MCF 10A (cell line): ENCODE results near the gene LRCH2. TPM values are rescaled to one million over a fixed set of nuclear protein-coding genes. Genes with fewer than 3 reads are reported as not detected.

Source experiments
- BruUV-seq: library from RNA; stranded (reverse); fragments of 400-500 nt; replicated peaks from 2 replicates; lab custom pipeline; 2021; lab: Mats Ljungman, UMichigan
- CTCF ChIA-PET: fragments of 300-600 bp; sonication (Branson Sonifier 250); formaldehyde crosslinking; extraction: SDS; loops from one replicate; lab custom pipeline; 2021; ENCODE audit warnings: antibody characterized with exemption, inconsistent platforms; lab: Yijun Ruan, JAX
- POLR2A ChIA-PET: fragments of 300-600, 350-650 bp; sonication (Branson Sonifier 250); formaldehyde crosslinking; extraction: SDS; loops from one replicate; lab custom pipeline; 2020; ENCODE audit warnings: antibody characterized with exemption, inconsistent platforms; lab: Yijun Ruan, JAX
- DNase-seq: peaks from one replicate; pipeline ENCODE4 v3.0.0-alpha.2; 2018; ENCODE audit not compliant: unreplicated experiment
- H3K27ac Mint-ChIP-seq: one replicate; pipeline ENCODE4 v1.8.0; 2022; ENCODE audit warnings: mild to moderate bottlenecking, low read depth, mixed read lengths; ENCODE audit not compliant: unreplicated experiment
- H3K27me3 Mint-ChIP-seq: one replicate; pipeline ENCODE4 v1.8.0; 2022; ENCODE audit warnings: mixed read lengths; ENCODE audit not compliant: insufficient read depth, unreplicated experiment
- H3K36me3 Mint-ChIP-seq: one replicate; pipeline ENCODE4 v1.8.0; 2022; ENCODE audit warnings: mild to moderate bottlenecking, moderate library complexity, mixed read lengths; ENCODE audit not compliant: insufficient read depth, unreplicated experiment
- H3K4me1 Mint-ChIP-seq: one replicate; pipeline ENCODE4 v1.8.0; 2022; ENCODE audit warnings: mixed read lengths; ENCODE audit not compliant: insufficient read depth, unreplicated experiment
- H3K4me3 Mint-ChIP-seq: one replicate; pipeline ENCODE4 v1.8.0; 2022; ENCODE audit warnings: mild to moderate bottlenecking, moderate library complexity, mixed read lengths; ENCODE audit not compliant: unreplicated experiment
- H3K9me3 Mint-ChIP-seq: one replicate; pipeline ENCODE4 v1.8.0; 2022; ENCODE audit warnings: mixed read lengths; ENCODE audit not compliant: unreplicated experiment
- intact Hi-C: fragments of 100-400 bp; cut with micrococcal nuclease; formaldehyde crosslinking; loops from 2 replicates; pipeline ENCODE4 v1.14.1; 2022
- total RNA-seq: library from RNA; stranded (reverse); gene quantifications from 2 replicates; pipeline ENCODE4 v1.2.3, GENCODE V29; 2022
- TF ChIP-seq, protein P1 (sequence below): fragments of 200-600 bp; IDR thresholded peaks from one replicate; pipeline ENCODE4 v1.8.0; 2022; ENCODE audit warnings: antibody characterized with exemption, mild to moderate bottlenecking; ENCODE audit not compliant: unreplicated experiment

LRCH2 gene
- total RNA-seq, 1 experiment from 2014 or later = 0.68 TPM

DNA sequence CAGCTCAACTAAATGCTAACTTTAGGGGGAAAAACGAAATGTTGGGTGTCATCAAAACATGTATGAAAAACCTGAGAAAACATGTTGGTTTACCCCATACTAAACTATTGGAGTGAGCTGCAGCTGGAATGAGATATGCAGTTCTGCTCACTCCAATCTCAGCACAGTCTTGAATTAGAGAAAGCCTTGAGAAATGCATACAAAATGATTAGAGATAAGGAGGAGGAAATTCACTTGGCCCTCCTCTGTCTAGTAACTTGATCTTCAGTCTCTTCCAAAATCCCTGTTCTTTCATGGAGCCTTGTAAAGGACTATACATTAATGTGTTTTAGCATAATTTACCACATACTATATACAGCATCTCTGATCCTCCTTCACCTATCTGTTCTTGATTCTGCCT lies 3.2 kb upstream of the LRCH2 start:
- BruUV-seq = no TSS peak
- TF ChIP-seq, protein P1, sequence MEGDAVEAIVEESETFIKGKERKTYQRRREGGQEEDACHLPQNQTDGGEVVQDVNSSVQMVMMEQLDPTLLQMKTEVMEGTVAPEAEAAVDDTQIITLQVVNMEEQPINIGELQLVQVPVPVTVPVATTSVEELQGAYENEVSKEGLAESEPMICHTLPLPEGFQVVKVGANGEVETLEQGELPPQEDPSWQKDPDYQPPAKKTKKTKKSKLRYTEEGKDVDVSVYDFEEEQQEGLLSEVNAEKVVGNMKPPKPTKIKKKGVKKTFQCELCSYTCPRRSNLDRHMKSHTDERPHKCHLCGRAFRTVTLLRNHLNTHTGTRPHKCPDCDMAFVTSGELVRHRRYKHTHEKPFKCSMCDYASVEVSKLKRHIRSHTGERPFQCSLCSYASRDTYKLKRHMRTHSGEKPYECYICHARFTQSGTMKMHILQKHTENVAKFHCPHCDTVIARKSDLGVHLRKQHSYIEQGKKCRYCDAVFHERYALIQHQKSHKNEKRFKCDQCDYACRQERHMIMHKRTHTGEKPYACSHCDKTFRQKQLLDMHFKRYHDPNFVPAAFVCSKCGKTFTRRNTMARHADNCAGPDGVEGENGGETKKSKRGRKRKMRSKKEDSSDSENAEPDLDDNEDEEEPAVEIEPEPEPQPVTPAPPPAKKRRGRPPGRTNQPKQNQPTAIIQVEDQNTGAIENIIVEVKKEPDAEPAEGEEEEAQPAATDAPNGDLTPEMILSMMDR = no peak
- H3K27ac Mint-ChIP-seq = no peak overlapping the region
- DNase-seq = no peak
- POLR2A ChIA-PET = no interaction called here
- CTCF ChIA-PET = no interaction called here
- H3K4me1 Mint-ChIP-seq = peaks cover 3% of the 10 kb centered on the region
- no peak overlapping the region for H3K4me3 Mint-ChIP-seq
- no peaks in the 10 kb centered on the region for H3K9me3 Mint-ChIP-seq
- intact Hi-C loops = no loop called here
- peaks cover 81% of the 10 kb centered on the region for H3K27me3 Mint-ChIP-seq
- no peaks in the 10 kb centered on the region for H3K36me3 Mint-ChIP-seq

DNA sequence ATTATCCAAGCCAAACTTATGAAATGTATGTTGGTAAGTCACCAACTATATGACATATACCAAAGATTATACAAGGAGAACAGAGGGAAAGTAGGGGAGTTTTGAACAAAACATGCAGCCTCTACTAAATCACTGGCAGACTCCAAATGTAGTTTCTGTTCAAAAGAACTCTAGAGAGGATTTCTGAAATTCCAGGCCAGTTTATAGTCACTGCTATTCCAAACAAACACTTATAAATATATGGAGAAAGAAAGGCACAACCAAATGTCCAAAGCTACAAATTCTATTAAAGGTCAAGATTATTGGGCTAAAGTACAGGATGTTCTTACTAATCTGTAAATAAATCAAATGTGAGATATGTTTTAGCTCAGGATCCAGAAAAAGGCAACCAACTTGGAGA lies 2.7 kb upstream of the LRCH2 start:
- H3K36me3 Mint-ChIP-seq = no peaks in the 10 kb centered on the region
- no TSS peak for BruUV-seq
- H3K27me3 Mint-ChIP-seq = peaks cover 86% of the 10 kb centered on the region
- no peaks in the 10 kb centered on the region for H3K9me3 Mint-ChIP-seq
- H3K27ac Mint-ChIP-seq = no peak overlapping the region
- CTCF ChIA-PET = no interaction called here
- TF ChIP-seq, protein P1 = no peak
- no peak for DNase-seq
- no peak overlapping the region for H3K4me3 Mint-ChIP-seq
- H3K4me1 Mint-ChIP-seq = peaks cover 3% of the 10 kb centered on the region
- POLR2A ChIA-PET = no interaction called here
- intact Hi-C loops = no loop called here

DNA sequence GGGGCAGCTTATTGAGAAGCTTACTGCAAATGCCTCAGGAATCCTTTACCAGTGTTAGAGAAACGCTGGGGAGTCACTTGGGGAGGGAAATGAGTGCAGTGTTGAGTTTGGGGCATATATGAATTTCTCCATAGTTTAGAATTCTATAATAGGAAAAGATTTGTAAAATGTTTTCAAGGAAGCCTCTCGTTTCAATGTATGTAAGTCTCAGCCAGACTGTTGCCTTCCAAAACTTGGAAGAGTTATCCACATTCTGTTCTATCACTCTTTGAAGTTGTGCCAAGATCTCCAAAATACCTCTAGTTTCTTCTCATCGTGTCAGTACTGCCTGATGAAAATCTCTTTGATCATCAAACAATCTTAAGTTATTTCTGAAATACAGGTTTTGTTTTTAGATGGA lies 565 bp upstream of the LRCH2 start:
- H3K4me1 Mint-ChIP-seq = peaks cover 3% of the 10 kb centered on the region
- H3K27me3 Mint-ChIP-seq = peaks cover 95% of the 10 kb centered on the region
- intact Hi-C loops = no loop called here
- TF ChIP-seq, protein P1 = no peak
- H3K27ac Mint-ChIP-seq = no peak overlapping the region
- H3K36me3 Mint-ChIP-seq = no peaks in the 10 kb centered on the region
- no peak for DNase-seq
- H3K9me3 Mint-ChIP-seq = no peaks in the 10 kb centered on the region
- H3K4me3 Mint-ChIP-seq = no peak overlapping the region
- no TSS peak for BruUV-seq
- ChIA-PET POLR2A (no interaction called here), CTCF (no interaction called here)

- Mint-ChIP-seq H3K9me3 (no peaks in the 10 kb centered on the region), H3K36me3 (no peaks in the 10 kb centered on the region), H3K4me1 (peaks cover 3% of the 10 kb centered on the region), H3K27me3 (peaks cover 82% of the 10 kb centered on the region), H3K27ac (no peak overlapping the region), H3K4me3 (peak overlapping the region; percentile 57)
- ChIA-PET CTCF (interaction anchor here (0.7 kb wide), 1 partner anchor 51 kb away, joined by 4 read pairs; no protein-coding TSS in a partner anchor), POLR2A (interaction anchor here (0.7 kb wide), 1 partner anchor 416 kb away, joined by 3 read pairs; no protein-coding TSS in a partner anchor)
- BruUV-seq = no TSS peak
- TF ChIP-seq, protein P1 = no peak
- DNase-seq = no peak
- intact Hi-C loops = no loop called here
Measured at GRCh38 chrX:115232933-115233496, 881 bp downstream of the LRCH2 start.
